Cortex of kidney (tissue), 1 donor: Measurements from ENCODE around the gene ZBBX.

Source experiments
- DNase-seq: peaks from one replicate; lab custom pipeline; 2025; lab: John Stamatoyannopoulos, UW

Gene ZBBX

DNA sequence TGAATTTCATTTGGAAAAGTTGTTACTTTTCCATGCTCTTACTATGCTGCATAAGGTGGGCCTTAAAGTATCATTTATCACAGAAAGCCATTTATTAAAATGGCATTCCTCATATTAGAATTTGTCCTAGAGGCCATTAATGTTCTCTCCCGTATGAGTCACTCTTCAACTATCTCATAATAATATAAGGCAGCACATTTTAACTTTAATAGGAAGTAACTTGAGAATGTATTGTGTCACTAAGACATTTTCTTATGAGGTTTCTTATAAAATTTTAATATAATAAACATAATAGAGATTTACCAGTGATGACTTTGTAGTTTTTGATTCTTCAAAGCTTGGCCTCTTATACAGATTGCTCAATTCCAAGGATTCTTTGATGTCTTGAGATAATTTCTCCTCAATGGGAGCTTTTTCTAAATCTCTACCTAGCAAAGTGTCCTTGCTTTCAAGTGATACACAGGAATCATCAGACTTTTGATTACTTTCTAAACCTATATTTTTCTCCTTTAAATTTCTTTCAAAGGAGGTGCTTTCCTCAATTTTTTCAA is 74.7 kb downstream of the ZBBX start:
- no peak for DNase-seq

DNA sequence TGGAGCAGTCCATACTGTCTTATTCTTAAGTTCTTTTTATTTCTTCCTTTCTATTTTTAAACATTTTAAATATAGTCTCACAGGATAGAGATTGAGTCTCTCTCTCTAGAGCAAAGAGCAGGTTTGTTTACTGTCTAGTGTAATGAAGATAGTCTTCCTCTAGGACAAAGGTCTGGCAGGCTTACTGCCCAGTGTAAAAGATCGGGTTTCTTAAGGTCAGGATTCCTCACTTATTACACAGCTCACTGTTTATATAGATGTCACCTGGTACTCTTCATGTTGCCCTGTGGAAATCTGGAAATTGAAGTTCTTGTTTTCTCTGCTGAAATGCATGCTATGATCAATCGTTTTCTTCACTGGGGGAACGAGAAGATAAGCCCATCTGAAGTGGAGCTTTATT is 76.0 kb downstream of the ZBBX start:
- no peak for DNase-seq

DNA sequence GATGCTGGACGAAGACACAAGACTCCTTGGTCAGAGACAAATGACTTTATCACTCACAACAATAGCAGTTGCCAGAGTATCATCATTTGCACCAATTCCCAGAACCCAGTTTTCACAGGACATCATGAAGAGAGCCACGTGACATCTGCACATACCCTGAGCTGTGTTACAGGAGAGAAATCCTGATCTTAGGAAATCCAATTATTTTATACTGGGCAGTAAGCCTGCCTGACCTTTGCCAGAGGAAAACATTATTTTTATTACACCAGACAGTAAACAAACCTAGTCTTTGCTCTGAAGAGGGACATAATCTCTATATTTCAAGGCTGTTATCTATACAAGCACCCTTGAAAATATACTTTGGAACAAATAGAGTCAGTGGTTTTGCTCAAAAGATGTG is 77.4 kb downstream of the ZBBX start:
- DNase-seq = no peak

DNA sequence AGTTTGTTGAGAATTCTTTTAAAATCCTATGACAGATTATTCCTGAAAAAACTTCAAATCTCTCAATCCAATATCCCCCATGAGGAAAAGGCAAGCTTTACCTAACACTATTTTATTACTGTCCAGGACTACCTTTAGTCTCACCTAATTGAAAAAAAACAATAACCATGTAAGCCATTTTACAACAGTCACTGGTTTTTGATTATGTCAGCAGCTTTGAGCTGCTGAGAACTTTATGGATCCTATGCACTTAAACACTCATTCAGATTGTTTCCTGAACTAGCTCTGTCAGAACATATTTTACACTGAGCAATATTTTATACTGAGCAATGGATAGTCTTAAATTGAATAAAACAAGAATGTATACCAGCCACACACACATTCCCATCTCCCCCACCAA is 79.9 kb downstream of the ZBBX start:
- no peak for DNase-seq

DNA sequence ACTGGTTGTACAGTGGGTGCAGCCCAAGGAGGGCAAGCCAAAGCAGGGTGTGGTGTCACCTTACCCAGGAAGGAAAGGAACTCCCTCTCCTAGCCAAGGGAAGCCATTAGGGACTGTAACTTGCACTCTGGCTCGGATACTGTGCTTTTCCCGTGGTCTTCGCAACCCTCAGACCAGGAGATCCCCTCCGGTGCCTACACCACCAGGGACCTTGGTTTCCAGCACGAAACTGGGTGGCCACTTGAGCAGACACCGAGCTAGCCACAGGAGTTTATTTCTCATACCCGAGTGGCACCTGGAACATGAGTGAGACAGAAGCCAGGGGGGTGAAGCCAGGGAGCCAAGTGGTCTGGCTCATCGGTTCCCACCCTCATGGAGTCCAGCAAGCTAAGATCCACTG is 90.7 kb downstream of the ZBBX start:
- no peak for DNase-seq

DNA sequence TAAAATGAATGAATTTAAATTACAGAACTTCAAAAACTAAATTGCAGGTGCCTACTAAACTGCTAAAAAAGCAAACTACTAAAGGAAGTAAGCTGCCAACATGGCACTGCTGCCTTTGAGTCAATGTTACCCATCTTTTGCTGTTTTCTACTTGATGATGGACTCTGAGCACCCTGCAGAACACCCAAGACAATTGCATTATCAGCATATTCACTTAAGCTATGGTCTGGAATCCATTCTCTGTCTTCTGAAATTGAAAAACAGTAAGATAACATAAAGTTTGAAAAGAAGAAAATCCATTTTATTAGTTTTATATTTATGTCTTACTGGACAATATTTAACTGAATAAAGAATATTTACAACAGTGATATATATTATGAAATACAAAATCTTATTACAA is 91.4 kb downstream of the ZBBX start:
- DNase-seq = no peak

DNA sequence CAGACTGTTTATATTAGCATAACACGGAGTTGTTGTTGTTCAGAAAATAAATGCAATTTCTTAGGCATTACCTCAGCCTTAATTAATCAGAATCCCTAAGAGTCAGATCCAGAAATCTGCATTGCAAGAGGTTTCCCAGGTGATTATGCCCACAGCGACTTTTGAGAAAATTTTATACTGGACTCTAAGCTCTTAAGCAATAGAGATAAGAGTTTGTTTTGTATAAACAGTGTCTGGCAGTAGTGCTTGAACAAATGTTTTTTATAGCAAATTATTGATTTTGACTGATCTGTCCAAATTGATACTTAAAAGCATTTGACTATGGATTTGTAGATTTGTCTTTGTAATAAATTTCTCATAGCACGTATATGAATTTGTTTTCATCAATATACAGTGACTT is 92.8 kb downstream of the ZBBX start:
- no peak for DNase-seq

DNA sequence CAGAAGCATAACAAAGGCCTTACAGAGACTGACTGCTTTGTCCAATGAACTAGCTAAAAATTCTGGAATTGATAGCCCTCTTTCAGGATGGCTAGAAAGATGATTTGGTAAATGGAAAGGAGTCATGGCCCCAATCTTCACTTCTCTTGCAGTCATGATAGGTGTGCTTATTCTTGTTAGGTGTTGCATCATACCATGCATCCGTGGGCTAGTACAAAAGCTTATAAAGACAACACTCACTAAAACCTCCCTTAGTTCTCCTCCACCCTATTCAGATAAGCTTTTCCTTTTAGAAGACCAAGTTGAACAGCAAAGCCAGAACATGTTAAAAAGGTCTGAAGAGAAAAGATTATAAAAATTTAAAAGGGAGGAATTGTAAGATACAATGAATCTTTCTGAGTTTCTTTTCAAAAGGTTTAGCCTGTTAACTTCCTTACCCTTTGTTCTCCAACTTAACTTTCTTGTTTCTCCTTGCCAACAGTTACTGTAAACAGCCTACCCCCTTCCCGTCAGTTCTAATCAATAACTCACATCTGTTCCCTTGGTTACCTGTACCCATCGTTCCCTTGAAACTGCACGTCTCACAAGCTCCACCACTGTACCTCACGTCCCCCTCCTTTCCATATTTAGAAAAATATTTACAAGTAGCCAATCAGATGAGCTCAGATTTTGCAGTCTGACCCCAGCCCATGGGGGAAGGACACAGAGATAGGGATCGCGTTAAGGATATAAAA is 105.8 kb downstream of the ZBBX start:
- no peak for DNase-seq

DNA sequence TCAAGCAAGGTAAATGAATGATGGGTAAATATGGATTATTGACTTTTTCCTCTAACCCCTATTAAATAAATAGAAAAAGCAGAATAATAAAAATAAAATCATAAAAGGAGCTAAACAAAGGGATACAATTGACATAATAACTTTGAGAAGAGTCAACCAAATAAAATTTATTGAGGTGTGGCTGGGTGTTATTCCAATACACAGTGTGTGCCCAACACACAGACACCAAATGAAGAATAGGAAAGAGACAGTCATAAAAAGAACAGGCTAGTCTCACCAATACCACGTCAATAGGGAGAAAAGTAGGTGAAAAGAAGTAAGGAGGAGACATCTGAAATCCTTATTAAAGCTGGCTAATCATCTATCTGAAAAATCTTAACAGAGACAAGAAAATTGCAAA is 127.1 kb downstream of the ZBBX start:
- no peak for DNase-seq

DNA sequence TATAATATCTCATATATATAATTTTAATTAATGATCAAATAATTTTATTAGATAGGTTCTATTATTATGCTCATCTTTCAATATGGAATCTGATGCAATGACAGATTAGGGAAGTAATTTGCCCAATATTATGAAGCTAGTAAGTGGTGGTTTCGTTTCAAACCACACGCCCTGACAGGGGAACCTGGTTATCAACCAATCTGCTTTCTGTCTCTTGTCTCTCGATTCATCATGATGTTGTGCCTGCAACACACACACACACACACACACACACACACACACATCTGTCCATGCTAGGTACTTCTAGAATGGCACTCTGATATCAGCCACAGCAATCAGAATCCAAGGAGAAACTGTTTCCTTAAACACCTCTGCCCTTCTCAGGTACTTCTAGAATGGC is 128.4 kb downstream of the ZBBX start:
- no peak for DNase-seq

DNA sequence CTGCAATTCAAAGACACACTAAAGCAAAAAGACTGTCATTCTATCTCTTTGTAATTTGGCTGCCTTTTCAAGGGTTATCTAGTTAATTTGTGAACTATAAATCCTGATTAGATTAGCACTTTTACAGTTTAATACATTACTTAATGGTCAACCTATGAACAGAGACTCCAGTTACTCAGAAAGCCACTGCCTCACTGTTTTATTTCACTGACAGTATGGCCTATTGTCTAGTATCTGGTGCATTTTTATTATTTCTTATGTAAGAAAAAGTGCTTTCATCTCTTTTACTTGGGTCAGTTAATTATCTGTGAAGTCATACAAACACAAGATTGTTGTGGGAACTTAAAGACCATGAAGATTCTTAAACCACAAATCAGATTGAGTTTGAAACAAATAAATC is 133.8 kb downstream of the ZBBX start:
- no peak for DNase-seq

DNA sequence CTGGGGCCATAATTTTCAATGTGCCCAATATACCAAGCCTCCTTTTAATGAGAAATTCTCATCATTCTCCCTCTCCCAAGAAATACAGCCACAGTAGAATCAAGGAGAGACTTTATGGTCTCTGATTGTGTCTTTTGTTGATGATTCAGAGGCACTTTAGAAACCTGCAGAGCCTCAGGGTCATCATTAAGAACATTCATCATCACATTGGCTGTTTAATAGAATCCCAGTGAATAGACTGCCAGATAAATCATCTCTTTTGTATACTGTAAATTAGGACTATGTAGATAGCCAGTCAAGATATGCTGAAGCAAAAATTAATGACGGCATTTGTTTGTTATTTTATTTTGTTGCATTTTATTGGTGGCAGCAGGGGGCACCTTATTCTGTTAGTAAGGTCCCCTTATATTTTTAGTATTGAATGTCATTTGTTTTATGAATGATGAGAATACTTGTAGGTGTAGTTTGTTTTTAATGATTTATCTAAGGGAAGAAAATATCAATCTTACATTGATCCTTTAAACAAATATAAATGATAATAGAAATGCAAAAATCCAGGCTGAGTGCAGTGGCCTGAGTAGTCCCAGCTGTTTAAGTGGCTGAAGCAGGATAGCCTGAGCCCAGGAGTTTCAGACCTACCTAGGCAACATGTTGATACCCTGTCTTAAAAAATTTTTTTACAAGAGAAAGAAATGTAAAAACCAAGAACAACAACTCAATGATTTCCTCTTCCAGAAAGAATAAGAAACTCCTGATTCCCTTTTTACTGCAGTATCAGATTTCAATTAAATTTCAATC is 138.8 kb downstream of the ZBBX start:
- DNase-seq = no peak

DNA sequence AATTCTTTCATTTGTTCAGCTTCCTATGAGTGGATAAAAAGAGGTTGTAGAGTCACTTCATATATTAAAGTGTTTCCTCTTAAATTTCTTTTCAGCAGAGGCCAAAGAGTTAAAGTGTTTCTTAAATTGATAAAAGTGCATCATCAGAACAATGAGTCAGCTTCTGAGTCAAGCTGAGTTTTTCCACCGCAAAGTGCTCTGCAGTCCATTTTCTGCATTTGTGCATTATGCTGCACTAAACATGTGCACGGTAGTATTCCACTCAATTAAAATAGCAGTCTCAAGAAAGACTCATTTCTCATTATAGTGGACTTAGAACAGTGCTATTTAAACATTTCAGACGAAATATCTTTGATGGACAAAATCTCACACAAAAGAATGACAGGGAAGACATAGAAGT is 152.0 kb downstream of the ZBBX start:
- no peak for DNase-seq

DNA sequence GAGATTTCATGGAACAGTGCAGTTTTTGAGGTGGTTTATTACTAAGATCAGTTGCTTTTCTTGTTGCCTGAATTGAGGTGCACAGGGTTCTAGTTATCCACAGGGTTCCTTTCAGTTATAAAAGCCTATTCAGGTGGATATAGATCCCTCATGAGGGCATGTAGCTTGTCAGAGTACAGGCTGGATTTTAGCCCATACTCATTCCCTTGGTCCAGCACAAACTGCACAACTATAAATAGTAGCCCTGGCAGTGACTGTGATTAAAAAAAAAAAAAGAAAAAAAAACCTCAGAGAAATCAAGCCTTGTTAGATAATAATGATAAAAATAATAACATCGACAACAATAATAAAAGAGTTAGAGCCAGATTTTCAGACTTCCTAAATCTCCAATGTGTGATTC is 154.3 kb downstream of the ZBBX start:
- no peak for DNase-seq

DNA sequence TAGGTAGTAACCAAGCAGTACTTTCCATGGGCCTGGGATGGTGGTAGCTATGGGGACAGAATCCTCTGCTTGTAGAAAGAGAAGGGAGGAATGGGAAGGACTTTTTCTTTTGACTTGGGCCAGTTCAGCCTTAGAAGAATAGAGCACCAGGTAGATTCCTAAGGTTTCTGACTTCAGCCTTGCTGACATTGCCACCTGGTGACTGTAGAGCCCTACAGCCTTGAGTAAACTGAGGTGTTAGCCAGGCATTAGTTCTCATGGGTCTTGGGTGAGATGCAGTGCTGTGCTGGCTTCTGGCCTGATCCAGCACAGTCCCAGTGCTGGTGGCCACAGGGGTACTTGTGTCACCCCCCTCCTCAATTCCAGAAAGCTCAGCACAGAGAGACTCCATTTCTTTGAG is 171.1 kb downstream of the ZBBX start:
- DNase-seq = no peak

DNA sequence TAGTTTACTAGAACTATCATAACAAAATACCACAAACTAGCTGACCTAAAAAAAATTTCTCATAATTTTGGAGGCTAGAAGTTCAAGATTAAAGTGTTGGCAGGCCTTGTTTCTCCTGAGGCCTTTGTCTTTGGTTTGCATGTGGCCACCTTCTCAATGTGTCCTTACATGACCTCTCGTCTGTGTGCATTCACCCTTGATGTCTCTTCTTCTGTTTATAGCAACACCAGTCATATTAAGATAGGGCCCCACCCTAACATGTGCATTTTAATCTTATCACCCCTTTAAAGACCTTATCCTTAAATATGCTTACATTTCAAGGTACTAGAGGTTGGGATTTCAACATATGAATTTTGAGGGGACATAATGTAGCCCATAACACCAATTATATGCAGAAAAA is 177.0 kb downstream of the ZBBX start:
- DNase-seq = no peak

DNA sequence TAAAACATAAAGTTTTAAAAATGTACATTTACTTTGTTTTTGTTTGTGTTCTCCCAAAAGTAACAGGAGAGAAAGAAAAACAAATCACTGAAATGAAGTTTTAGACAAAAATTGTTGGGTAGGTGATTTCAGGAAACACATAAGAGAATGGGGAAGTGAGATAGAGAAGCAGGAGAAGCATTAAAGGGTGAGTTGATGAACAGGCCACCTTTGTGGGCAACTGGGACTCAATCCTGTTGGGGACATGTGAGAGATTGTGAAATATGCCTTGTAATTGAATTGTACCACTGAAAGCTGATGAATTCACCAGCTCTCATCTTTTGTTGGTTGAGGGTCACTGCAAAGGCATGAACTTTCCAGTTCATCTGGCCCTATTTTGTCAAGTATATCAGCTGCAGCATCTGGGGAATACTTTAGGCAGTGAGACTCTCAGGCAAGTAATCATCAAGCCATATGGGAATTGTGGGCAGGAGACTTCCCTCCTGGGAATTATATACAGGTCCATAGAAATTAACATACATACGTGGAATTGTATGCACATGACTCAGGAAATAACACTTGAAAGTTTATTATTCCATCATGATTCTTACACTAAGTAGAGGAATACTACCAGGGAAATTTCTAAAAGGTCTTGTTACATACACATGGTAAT is 181.0 kb downstream of the ZBBX start:
- DNase-seq = no peak
